Gastrocnemius medialis (tissue), 4 donors: Measurements from ENCODE around the gene SLC35E1. TPM values are rescaled to one million over a fixed set of nuclear protein-coding genes. Genes with fewer than 3 reads are reported as not detected.

Source experiments
- ATAC-seq, 2 donors: fragments of 150-250 bp; one replicate each; pipeline ENCODE4 v1.9.1; 2016
- DNase-seq, 2 donors: peaks; one replicate each; pipeline ENCODE4 v3.0.0-alpha.2; 2019
- H3K27ac ChIP-seq, 4 donors: fragments of 200-600 bp; sonication (generic); 1 replicate in 1 of 4; 2 replicates in 3 of 4; pipeline ENCODE4 v1.5.1; 2016 to 2018; ENCODE audit warnings: mild to moderate bottlenecking in 2 of 4, moderate library complexity in 1 of 4
- H3K27me3 ChIP-seq, 3 donors: fragments of 200-600 bp; sonication (generic) in 2 of 3; 1 replicate in 1 of 3; 2 replicates in 2 of 3; pipeline versions ENCODE4 v1.5.1 to v1.6.0; 2016 to 2019; ENCODE audit warnings: mild to moderate bottlenecking in 1 of 3, moderate library complexity in 1 of 3
- H3K36me3 ChIP-seq, 2 donors: fragments of 200-600 bp; sonication (generic) in 1 of 2; one replicate each; pipeline ENCODE4 v1.5.1; 2017 to 2018
- H3K4me1 ChIP-seq, 2 donors: fragments of 200-600 bp; sonication (generic) in 1 of 2; one replicate each; pipeline ENCODE4 v1.5.1; 2016 to 2017; ENCODE audit warnings: mild to moderate bottlenecking in 2 of 2
- H3K4me3 ChIP-seq, 4 donors: fragments of 200-600 bp; sonication (generic) in 3 of 4; 1 replicate in 1 of 4; 2 replicates in 3 of 4; pipeline ENCODE4 v1.5.1; 2016 to 2019; ENCODE audit warnings: mild to moderate bottlenecking in 2 of 4
- H3K9me3 ChIP-seq, 3 donors: fragments of 200-600 bp; sonication (generic) in 2 of 3; 1 replicate in 1 of 3; 2 replicates in 2 of 3; pipeline ENCODE4 v1.5.1; 2016 to 2019
- POLR2A ChIP-seq, 2 donors: fragments of 450-650 bp; IDR thresholded peaks; one replicate each; pipeline ENCODE4 v1.6.1; 2017; ENCODE audit warnings: antibody characterized with exemption in 2 of 2, mild to moderate bottlenecking in 2 of 2, moderate library complexity in 2 of 2
- in situ Hi-C, 4 donors: fragments of 200-750 bp; cut with MboI; loops; one replicate each; pipeline versions ENCODE4 v1.15.0 to v1.8.0; 2017; ENCODE audit warnings: low sequenced_read_pairs in 4 of 4
- intact Hi-C: fragments of 100-400 bp; cut with DNase I; formaldehyde crosslinking; loops from one replicate; pipeline ENCODE4 v1.15.1; 2023; ENCODE audit warnings: low total_unique reads
- total RNA-seq, 4 donors: library from RNA; depleted of rRNA; stranded (reverse); fragments of >200 nt; gene quantifications; one replicate each; pipeline versions ENCODE4 v1.1.0 to v1.2.3, GENCODE V29; 2016
- TF ChIP-seq, protein P1 (sequence below), 5 experiments: fragments of 450-650 bp in 3 of 5; fragments of 200-600 bp in 2 of 5; sonication (generic) in 2 of 5; IDR thresholded peaks in 4 of 5; conservative IDR thresholded peaks in 1 of 5; 1 replicate in 4 of 5; 2 replicates in 1 of 5; pipeline ENCODE4 v1.5.1; 2016 to 2019; ENCODE audit warnings: antibody characterized with exemption in 5 of 5, mild to moderate bottlenecking in 3 of 5, moderate library complexity in 3 of 5

The SLC35E1 gene
- total RNA-seq, 4 donors from 2014 or later: 24.1 to 60.3 (median 40.1) TPM

DNA sequence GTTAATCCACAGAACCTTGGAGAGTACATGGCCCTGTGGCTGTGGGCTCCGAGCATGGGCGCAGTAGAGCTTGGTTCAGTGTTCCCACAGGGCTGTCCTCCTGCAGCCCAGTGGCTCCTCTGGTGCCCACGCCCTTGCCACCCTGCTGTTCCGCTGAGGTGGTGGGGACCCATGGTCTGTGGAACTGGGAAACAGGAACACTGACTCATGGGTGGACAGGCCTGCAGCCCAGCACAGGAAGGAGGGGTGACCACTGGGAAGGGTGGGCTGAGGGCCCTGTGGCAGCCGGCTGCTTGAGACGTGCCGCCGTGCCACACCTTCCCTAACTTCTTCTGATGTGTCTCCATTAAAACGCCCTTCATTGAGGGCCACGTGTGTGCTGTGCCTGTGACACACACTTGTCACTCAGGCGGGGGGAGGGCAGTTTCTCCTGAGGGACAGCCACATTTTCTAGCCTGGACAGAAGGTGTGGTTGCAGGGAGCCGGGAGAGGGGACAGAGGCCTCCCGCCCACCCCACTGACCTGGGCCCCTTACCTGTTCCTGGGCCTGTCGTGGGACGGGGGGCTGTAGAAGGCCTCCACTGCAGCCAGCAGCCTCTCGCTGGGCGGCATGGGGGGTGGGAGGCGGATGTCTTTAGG, 51.1 kb downstream of the SLC35E1 start:
- in situ Hi-C loops (loop anchor here in 1 of 4 donors (25.0 kb wide), 1 partner anchor 309 kb away; no protein-coding TSS in a partner anchor), intact Hi-C loops (no loop called here)
- ATAC-seq (no peak), DNase-seq (no peak)
- Histone ChIP-seq H3K4me3 (no peak overlapping the region), H3K9me3 (no peaks in the 10 kb centered on the region), H3K27ac (no peak overlapping the region), H3K36me3 (peaks cover 0 to 98% of the 10 kb centered on the region in 2 donors), H3K4me1 (no peaks in the 10 kb centered on the region), H3K27me3 (no peaks in the 10 kb centered on the region)
- TF ChIP-seq, protein P1, sequence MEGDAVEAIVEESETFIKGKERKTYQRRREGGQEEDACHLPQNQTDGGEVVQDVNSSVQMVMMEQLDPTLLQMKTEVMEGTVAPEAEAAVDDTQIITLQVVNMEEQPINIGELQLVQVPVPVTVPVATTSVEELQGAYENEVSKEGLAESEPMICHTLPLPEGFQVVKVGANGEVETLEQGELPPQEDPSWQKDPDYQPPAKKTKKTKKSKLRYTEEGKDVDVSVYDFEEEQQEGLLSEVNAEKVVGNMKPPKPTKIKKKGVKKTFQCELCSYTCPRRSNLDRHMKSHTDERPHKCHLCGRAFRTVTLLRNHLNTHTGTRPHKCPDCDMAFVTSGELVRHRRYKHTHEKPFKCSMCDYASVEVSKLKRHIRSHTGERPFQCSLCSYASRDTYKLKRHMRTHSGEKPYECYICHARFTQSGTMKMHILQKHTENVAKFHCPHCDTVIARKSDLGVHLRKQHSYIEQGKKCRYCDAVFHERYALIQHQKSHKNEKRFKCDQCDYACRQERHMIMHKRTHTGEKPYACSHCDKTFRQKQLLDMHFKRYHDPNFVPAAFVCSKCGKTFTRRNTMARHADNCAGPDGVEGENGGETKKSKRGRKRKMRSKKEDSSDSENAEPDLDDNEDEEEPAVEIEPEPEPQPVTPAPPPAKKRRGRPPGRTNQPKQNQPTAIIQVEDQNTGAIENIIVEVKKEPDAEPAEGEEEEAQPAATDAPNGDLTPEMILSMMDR (IDR thresholded peaks at IDR 0.05 in 4 of 5, conservative IDR thresholded peaks at IDR 0.05 in 1 of 5): no peak
- TF ChIP-seq POLR2A (IDR thresholded peaks at IDR 0.05): no peak

DNA sequence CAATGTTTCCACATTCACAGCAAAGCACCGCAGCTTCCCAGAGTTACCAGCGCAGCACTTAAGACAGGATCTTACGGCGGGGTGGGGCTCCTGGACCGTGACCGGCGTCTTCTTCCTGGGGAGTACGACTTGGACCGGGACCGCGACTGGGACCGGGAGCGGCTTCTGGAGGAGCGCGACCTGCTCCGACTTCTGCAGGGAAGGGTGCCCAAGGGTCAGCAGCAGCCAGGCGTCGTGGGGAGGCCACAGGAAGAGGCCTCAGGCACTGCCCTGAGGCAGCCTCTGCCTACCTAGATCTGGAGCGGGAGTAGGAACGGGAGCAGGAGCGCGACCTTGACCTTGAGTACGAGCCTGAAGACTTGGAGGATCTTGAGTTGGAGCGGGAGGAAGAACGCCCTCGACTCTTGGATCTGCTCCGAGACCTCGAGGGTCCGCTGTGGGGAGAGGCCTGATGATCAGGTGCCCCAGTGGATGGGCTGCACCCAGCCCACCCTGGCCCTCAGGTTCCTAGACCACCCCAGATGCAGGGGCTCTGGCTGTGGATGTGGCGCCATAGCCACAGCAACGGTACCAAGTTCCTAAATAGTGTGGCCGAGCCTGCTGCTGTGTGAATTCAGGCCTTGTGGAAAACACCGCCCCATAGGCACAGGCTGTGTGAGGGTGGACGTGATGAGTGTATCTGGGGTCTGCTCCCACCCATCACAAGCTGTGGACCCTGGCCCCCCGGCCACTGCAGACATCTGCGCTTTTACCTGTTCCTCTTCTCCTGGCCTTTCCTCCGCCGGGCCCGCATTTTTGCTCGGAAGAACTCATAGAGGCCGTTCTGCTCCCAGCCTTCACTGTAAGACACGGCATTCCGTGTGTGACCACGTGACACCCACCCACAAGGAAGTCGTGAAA, 51.9 kb downstream of the SLC35E1 start:
- Histone ChIP-seq H3K4me3 (no peak overlapping the region), H3K27ac (no peak overlapping the region), H3K27me3 (no peaks in the 10 kb centered on the region), H3K4me1 (no peaks in the 10 kb centered on the region), H3K36me3 (peaks cover 0 to 90% of the 10 kb centered on the region in 2 donors), H3K9me3 (no peaks in the 10 kb centered on the region)
- TF ChIP-seq, protein P1 (IDR thresholded peaks at IDR 0.05 in 4 of 5, conservative IDR thresholded peaks at IDR 0.05 in 1 of 5): no peak
- no peak for TF ChIP-seq POLR2A (IDR thresholded peaks at IDR 0.05)
- in situ Hi-C loops (loop anchor here in 1 of 4 donors (25.0 kb wide), 1 partner anchor 308 kb away; no protein-coding TSS in a partner anchor), intact Hi-C loops (no loop called here)
- DNase-seq: no peak
- no peak for ATAC-seq

DNA sequence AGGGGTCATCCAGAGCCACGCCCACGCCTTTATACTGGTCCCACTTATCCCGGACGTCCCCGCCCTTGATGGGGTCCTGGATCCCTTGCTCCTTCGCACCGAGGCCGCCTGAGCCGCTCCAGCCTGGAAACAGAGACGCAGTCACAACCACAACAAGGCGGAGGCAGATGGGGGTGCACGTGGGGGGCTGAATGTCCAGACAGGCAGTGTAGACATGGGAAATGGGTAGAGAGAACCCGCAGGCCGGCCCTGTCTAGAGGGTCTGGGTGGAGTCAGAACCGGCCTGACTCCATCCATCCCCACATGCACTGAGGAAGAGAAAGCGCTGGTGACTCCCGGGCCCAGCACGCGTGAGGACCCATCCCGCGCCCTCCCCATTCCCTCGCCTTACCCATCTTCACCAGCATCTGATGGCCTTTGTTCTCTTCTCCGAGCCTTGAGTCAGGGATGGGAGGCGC, 53.0 kb downstream of the SLC35E1 start:
- no peak for TF ChIP-seq POLR2A (IDR thresholded peaks at IDR 0.05)
- TF ChIP-seq, protein P1 (IDR thresholded peaks at IDR 0.05 in 4 of 5, conservative IDR thresholded peaks at IDR 0.05 in 1 of 5): no peak
- Histone ChIP-seq H3K27me3 (no peaks in the 10 kb centered on the region), H3K9me3 (no peaks in the 10 kb centered on the region), H3K4me1 (no peaks in the 10 kb centered on the region), H3K4me3 (no peak overlapping the region), H3K36me3 (peaks cover 0 to 90% of the 10 kb centered on the region in 2 donors), H3K27ac (no peak overlapping the region)
- intact Hi-C loops: no loop called here
- no peak for DNase-seq
- in situ Hi-C loops: loop anchor here in 1 of 4 donors (25.0 kb wide), 1 partner anchor 307 kb away; no protein-coding TSS in a partner anchor
- no peak for ATAC-seq

DNA sequence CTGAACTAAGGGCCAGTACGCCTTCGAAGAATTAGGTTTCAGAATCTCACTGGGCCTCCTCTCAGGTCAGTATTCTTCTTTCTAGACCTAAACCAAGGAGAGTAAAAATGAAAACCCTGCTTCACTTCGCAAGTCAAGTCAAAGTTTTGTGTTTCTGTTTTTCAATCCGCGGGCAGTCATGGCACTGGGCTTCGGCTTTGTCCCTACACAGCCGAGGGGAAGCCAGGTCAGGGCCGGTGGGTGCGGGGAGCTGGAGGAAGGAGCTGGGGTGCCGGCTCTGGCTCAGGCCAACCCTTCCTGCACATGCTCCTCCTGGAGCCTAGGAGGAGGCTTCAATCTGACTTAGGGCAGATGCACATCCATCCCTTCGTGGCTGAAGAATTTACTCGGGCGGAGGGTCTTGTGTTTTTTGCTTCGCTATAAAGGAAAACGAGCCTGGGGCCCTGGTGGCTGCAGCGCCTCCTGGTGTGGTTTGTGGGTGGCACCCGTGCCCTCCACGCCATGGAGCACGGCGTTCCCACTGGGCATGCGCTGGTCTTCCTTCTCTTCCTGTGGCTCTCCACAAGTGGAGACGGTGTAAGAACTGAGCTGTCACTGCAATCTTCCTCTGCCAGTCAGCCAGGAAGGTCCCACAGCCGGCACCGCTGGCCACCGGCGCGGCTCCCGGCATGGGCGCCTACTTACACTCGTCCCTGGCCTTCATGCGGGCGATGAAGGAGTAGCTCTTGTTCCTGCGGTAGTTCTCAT, 53.6 kb downstream of the SLC35E1 start:
- no peak for TF ChIP-seq POLR2A (IDR thresholded peaks at IDR 0.05)
- TF ChIP-seq, protein P1 (IDR thresholded peaks at IDR 0.05 in 4 of 5, conservative IDR thresholded peaks at IDR 0.05 in 1 of 5): no peak
- DNase-seq (no peak), ATAC-seq (no peak)
- H3K36me3 ChIP-seq: peaks cover 0 to 86% of the 10 kb centered on the region in 2 donors
- no peaks in the 10 kb centered on the region for H3K27me3 ChIP-seq
- no peak overlapping the region for H3K27ac ChIP-seq
- H3K4me3 ChIP-seq: no peak overlapping the region
- no peaks in the 10 kb centered on the region for H3K9me3 ChIP-seq
- in situ Hi-C loops: loop anchor here in 1 of 4 donors (25.0 kb wide), 1 partner anchor 306 kb away; no protein-coding TSS in a partner anchor
- intact Hi-C loops: no loop called here
- H3K4me1 ChIP-seq: no peaks in the 10 kb centered on the region
